Activated CD4-positive, alpha-beta T cell treated with anti-CD3 and anti-CD28 coated beads, Interleukin-10, Interleukin-2, amounts not matched to agents 100 ng/mL and 50 ng/mL, durations not matched to agents 16 hours and 8 hours (primary cell): ENCODE results near the gene USP34.
"Not testable (repeated sequence)": the region's sequence is repeated elsewhere in the genome, so short reads cannot be mapped to it uniquely, and the experiment has no call there.

Source experiments
- DNase-seq: peaks from one replicate; pipeline ENCODE4 v3.0.0-alpha.2; 2020

Gene USP34

DNA sequence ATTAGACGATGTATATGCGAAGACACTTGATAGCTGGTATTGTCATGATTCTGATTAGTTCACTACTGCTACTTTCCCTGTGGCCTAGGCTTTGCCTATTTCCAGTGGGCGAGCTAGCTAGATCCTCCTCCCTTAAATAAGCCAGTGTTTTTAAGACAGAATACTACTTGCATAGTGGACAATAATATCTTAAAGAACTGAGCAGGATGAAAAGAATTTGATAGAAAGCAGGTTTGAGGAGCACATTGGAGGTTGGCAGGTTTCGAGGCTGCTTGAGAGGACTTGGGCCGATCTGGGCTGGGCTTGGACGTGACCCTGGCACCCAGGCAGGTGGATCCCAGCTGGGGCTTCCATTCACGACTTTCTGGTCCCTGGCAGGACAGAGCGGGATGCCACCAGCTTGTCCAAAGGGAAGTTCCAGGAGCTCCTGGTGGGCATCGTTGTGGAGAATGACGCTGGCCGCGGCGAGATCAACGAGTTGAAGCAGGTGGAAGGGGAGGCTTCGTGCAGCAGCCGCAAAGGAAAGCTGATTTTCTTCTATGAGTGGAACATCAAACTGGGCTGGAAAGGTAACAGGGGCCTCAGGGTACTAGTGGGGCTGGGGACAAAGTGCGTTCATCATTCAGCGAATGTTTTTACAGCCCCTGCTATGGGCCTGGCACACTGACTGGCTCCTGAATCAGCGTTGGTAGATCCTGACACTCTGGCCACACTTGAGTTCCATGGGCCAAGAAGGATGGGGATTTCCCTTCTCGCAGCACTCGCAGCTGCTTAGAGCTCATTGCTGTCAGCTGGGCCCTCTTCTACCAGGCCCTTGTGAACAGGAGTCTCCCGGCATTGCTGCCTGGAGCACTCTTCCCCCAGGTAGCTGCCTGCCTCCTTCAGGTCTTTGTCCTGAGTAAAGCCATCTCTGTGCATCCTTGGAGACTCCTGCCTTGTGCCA is 292.0 kb downstream of the USP34 start:
- peak; percentile 46 for DNase-seq

GRCh38 chr2:61177727-61178549 is 292.9 kb downstream of the USP34 start:
- DNase-seq: peak; percentile 40

GRCh38 chr2:61176755-61177726 is 293.8 kb downstream of the USP34 start:
- DNase-seq: peak; percentile 96

DNA sequence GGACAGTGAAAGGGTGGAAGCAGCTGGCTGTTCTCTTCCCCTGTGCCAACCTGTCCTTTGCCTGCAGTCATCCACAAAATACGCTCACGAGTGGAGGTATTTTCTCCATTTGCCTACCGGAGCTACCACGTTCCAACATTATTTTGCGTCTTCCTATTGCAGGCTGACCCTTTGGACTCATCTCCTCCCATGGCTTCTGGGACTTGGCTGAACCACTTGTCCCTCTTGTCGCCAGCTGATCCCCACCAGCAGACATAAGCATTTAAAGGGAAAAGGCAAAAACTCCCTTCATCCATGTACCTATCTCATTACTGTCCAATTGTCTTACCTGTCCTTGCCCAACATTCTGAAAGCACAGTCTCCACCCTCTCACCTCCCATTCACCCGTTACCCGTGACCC is 295.9 kb downstream of the USP34 start:
- DNase-seq: no peak

DNA sequence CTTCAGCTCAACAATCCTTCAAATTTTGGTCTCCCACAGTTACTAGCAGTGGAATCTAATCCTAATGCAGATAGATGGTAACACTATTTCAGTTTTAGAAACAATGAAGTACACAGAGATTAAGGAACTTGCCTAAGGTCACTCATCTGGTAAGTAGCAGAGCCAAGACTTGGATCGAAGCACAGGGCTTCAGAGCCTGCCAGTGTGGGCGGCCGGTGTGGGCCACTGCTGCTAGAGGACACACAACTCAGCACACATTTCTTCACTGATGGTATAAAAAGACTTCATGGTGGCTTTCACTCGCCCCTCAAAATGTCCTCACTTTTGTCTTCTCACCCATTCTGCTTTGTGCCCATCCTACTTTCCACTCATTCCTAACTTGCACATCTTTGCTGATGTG is 297.8 kb downstream of the USP34 start:
- DNase-seq: no peak

DNA sequence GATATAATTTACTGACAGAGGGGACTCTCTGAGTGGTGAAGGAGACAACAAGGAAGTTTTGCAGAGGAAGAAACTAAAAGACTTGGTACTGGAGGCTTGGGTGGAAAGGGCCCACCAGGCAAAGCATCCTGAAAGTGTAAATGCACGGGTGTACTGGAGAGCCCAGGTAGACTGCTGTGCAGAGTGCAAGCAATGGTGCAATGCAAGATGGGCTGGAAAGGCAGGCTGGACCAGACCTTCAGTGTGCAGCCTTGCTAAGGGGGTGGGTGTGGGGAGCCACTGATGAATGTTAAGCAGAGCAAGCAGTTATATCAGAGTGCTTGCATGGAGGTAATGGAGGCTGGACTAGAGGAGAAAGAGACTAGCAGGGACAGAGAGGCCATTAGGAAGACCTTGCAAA is 298.2 kb downstream of the USP34 start:
- no peak for DNase-seq

GRCh38 chr2:61167579-61167978 is 303.3 kb downstream of the USP34 start:
- DNase-seq: no peak

GRCh38 chr2:61165946-61166345 is 304.9 kb downstream of the USP34 start:
- DNase-seq: no peak

GRCh38 chr2:61165082-61165481 is 305.8 kb downstream of the USP34 start:
- DNase-seq: not testable (repeated sequence)

DNA sequence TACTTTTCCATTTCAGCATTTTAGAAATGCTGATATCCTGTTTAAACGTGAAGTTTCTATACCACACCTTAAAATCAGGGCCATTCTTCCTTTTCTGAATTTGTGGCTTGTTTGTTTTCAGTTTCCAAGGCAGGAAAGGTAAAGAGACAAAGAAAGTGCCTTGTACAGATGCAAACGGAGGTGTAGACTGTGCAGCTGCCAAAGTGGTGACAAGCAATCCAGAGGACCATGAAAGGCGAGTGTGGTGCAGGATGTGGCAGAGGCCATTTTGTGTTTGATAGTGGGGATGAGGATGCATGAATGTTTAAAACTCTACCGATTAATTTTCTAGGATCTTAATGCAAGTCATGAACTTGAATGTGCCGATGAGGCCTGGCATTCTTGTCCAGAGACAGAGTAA is 308.2 kb downstream of the USP34 start:
- DNase-seq: no peak

- no peak for DNase-seq
Observed at GRCh38 chr2:61161888-61162287, 309.0 kb downstream of the USP34 start, which contains the start of gene C2orf74. C2orf74 (plus strand) TSS chr2:61162188; CDS start chr2:61162515, 327 bp downstream.

- DNase-seq: no peak
Observed at GRCh38 chr2:61158356-61158955, 312.4 kb downstream of the USP34 start.

- no peak for DNase-seq
Observed at GRCh38 chr2:61157371-61158003, 313.4 kb downstream of the USP34 start.

GRCh38 chr2:61151436-61151835 is 319.5 kb downstream of the USP34 start:
- DNase-seq: no peak

DNA sequence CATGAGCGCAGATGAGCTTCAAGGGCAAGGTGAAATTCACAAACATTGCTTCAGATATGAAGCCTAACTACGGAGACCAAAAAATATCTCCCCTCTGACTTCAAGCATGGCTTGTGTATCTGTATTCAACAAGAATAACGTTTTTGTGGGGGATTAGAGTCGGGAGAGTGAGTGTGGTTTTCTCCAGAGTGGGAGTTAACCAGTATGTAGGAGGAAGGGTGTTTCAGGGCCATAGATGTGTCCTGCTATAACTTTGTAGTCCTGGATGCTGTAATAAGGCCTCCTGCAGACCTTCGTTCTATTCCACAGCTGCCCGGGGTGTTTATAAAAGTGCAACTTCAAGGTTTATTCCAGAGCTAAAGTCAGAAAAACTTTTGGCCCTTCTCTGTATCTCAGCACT is 321.8 kb downstream of the USP34 start:
- no peak for DNase-seq

GRCh38 chr2:61148091-61148490 is 322.8 kb downstream of the USP34 start:
- DNase-seq: not testable (repeated sequence)

DNA sequence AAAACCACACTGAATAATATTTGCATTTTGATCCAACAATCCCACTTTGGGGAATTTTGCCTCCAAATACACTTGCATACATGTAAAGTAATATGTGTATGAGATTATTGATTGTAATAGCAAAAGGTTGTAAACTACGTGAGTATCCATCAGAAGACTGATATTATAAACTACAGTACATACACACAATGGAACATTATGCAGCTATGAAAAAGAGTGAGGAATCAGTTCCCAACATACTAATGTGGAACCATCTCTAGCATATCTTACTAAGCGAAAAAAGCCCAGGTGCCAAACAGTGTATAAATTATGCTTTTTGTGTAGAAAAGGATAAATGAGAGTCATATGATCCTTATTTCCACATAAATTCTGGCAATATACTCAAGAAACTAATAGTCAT is 324.9 kb downstream of the USP34 start:
- DNase-seq: no peak

GRCh38 chr2:61144697-61145268 is 326.1 kb downstream of the USP34 start:
- peak; percentile 97 for DNase-seq

GRCh38 chr2:61141151-61141550 is 329.7 kb downstream of the USP34 start:
- DNase-seq: no peak

GRCh38 chr2:61138859-61139258 is 332.0 kb downstream of the USP34 start:
- DNase-seq: no peak
